Activated T-helper 1 cell treated with anti-CD3 and anti-CD28 coated beads, Interleukin-2, amount 50 U/mL, for 16 hours (primary cell): ENCODE measurements around the gene NKAIN2.

ENCODE experiments used
- DNase-seq, 2 donors: peaks; one replicate each; pipeline ENCODE4 v3.0.0-alpha.2; 2020; ENCODE audit warnings: low read depth in 1 of 2, low spot score in 1 of 2

NKAIN2 gene

GRCh38 chr6:124022641-124023040, 219.0 kb downstream of the NKAIN2 start:
- DNase-seq = no peak

GRCh38 chr6:124026694-124027093, 223.0 kb downstream of the NKAIN2 start:
- no peak for DNase-seq

- no peak for DNase-seq
Measured at GRCh38 chr6:124027392-124027791, 223.7 kb downstream of the NKAIN2 start.

- no peak for DNase-seq
Measured at GRCh38 chr6:124028117-124028516, 224.5 kb downstream of the NKAIN2 start.

- no peak for DNase-seq
Measured at GRCh38 chr6:124029567-124029966, 225.9 kb downstream of the NKAIN2 start.

GRCh38 chr6:124033501-124033900, 229.8 kb downstream of the NKAIN2 start:
- no peak for DNase-seq

- DNase-seq = no peak
Measured at GRCh38 chr6:124036384-124036783, 232.7 kb downstream of the NKAIN2 start.

- DNase-seq = no peak
Measured at GRCh38 chr6:124040655-124041054, 237.0 kb downstream of the NKAIN2 start.

- DNase-seq = no peak
Measured at GRCh38 chr6:124052120-124052519, 248.5 kb downstream of the NKAIN2 start.

- DNase-seq = no peak
Measured at GRCh38 chr6:124053315-124053714, 249.7 kb downstream of the NKAIN2 start.

- DNase-seq = no peak
Measured at GRCh38 chr6:124054034-124054433, 250.4 kb downstream of the NKAIN2 start.

GRCh38 chr6:124055395-124055794, 251.7 kb downstream of the NKAIN2 start:
- no peak for DNase-seq

GRCh38 chr6:124055963-124056362, 252.3 kb downstream of the NKAIN2 start:
- DNase-seq = no peak

- no peak for DNase-seq
Measured at GRCh38 chr6:124056407-124057334, 253.0 kb downstream of the NKAIN2 start.

- DNase-seq = no peak
Measured at GRCh38 chr6:124057461-124057860, 253.8 kb downstream of the NKAIN2 start.

GRCh38 chr6:124064317-124065113, 260.9 kb downstream of the NKAIN2 start:
- DNase-seq = no peak

- DNase-seq = no peak
Measured at GRCh38 chr6:124066269-124066668, 262.6 kb downstream of the NKAIN2 start.

GRCh38 chr6:124066946-124067552, 263.4 kb downstream of the NKAIN2 start:
- no peak for DNase-seq

GRCh38 chr6:124069230-124069950, 265.7 kb downstream of the NKAIN2 start:
- no peak for DNase-seq

GRCh38 chr6:124073021-124073420, 269.4 kb downstream of the NKAIN2 start:
- DNase-seq = no peak
